Measurements from ENCODE around the gene WDFY4. TPM values are rescaled to one million over a fixed set of nuclear protein-coding genes. Genes with fewer than 3 reads are reported as not detected.

The WDFY4 gene
- total RNA-seq, 1 donor from 2014 or later, result 0.25 TPM

GRCh38 chr10:48836605-48837004, 151.9 kb downstream of the WDFY4 start:
- peaks cover 30% of the 10 kb centered on the region for H3K27me3 Mint-ChIP-seq (ENCODE audit: low read depth, unreplicated experiment)

DNA sequence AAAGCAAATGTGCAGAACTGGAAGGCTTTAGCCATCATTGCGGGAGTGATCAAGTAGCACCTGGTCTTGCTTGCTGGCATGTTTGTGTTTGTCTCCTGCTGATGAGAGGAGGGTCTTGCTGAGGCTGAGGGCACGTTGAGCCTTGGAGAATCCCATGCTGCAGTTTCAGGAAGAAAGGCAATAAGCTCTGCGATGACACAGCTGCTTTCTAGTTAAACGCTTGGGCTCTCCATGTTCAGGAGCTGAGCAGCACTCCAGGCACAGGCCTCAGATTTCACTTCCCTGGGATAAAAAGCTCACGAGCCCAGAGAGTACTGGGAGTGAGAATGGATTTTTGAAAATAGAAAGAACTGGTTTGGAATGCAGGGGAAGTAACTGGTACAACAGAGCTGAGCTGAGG, 154.2 kb downstream of the WDFY4 start:
- H2AFZ ChIP-seq (ENCODE audit: low read depth, low read length), result no peak overlapping the region
- no peak for FAIRE-seq
- peaks cover 29% of the 10 kb centered on the region for H3K27me3 Mint-ChIP-seq (ENCODE audit: low read depth, unreplicated experiment)

More at GRCh38 chr10:48836605-48837004, 151.9 kb downstream of the WDFY4 start:
- DNase-seq (ENCODE audit: low read depth), result no peak
- H3K4me3 Mint-ChIP-seq (ENCODE audit: unreplicated experiment), result no peak overlapping the region
- no peak for FAIRE-seq
- Histone ChIP-seq H3K27ac (ENCODE audit: low read depth, low read length) (no peak overlapping the region), H3K4me3 (ENCODE audit: insufficient read depth, low read depth, low read length) (no peak overlapping the region), H3K36me3 (ENCODE audit: insufficient read depth, low read length) (no peaks in the 10 kb centered on the region), H2AFZ (ENCODE audit: low read depth, low read length) (no peak overlapping the region), H3K79me2 (ENCODE audit: insufficient read depth, low read length) (no peaks in the 10 kb centered on the region), H3K9me3 (ENCODE audit: insufficient read depth, low read depth, low read length) (no peaks in the 10 kb centered on the region), H3K9ac (ENCODE audit: low read length) (no peak overlapping the region), H3K4me2 (ENCODE audit: low read length) (no peak overlapping the region), H3K4me1 (ENCODE audit: insufficient read depth, low read length) (no peaks in the 10 kb centered on the region), H3K27me3 (ENCODE audit: insufficient read depth, low read length) (no peaks in the 10 kb centered on the region), H4K20me1 (ENCODE audit: insufficient read depth, low read length) (no peaks in the 10 kb centered on the region)
- H3K9me3 Mint-ChIP-seq (ENCODE audit: unreplicated experiment), result no peaks in the 10 kb centered on the region
- peaks cover 4% of the 10 kb centered on the region for H3K4me1 Mint-ChIP-seq (ENCODE audit: low read depth, unreplicated experiment)
- H3K36me3 Mint-ChIP-seq (ENCODE audit: low read depth, unreplicated experiment), result no peaks in the 10 kb centered on the region
- TF ChIP-seq EZH2 (IDR thresholded peaks at IDR 0.05; ENCODE audit: insufficient read depth, low read length) (no peak), CTCF (IDR thresholded peaks at IDR 0.05; ENCODE audit: insufficient read depth, low read depth, low read length) (no peak)
- no peak overlapping the region for H3K27ac Mint-ChIP-seq (ENCODE audit: unreplicated experiment)

More for the DNA sequence above, 154.2 kb downstream of the WDFY4 start:
- Histone ChIP-seq H3K4me3 (ENCODE audit: insufficient read depth, low read depth, low read length) (no peak overlapping the region), H3K27ac (ENCODE audit: low read depth, low read length) (no peak overlapping the region), H3K9ac (ENCODE audit: low read length) (no peak overlapping the region), H3K4me1 (ENCODE audit: insufficient read depth, low read length) (no peaks in the 10 kb centered on the region), H3K79me2 (ENCODE audit: insufficient read depth, low read length) (no peaks in the 10 kb centered on the region), H3K4me2 (ENCODE audit: low read length) (no peak overlapping the region), H3K27me3 (ENCODE audit: insufficient read depth, low read length) (peaks cover 4% of the 10 kb centered on the region), H3K9me3 (ENCODE audit: insufficient read depth, low read depth, low read length) (no peaks in the 10 kb centered on the region), H3K36me3 (ENCODE audit: insufficient read depth, low read length) (no peaks in the 10 kb centered on the region), H4K20me1 (ENCODE audit: insufficient read depth, low read length) (no peaks in the 10 kb centered on the region)
- Mint-ChIP-seq H3K36me3 (ENCODE audit: low read depth, unreplicated experiment) (no peaks in the 10 kb centered on the region), H3K27ac (ENCODE audit: unreplicated experiment) (no peak overlapping the region), H3K9me3 (ENCODE audit: unreplicated experiment) (no peaks in the 10 kb centered on the region), H3K4me3 (ENCODE audit: unreplicated experiment) (no peak overlapping the region), H3K4me1 (ENCODE audit: low read depth, unreplicated experiment) (no peaks in the 10 kb centered on the region)
- no peak for DNase-seq (ENCODE audit: low read depth)
- TF ChIP-seq CTCF (IDR thresholded peaks at IDR 0.05; ENCODE audit: insufficient read depth, low read depth, low read length) (no peak), EZH2 (IDR thresholded peaks at IDR 0.05; ENCODE audit: insufficient read depth, low read length) (no peak)

Data from astrocyte (in vitro differentiated cells and primary cell).